Neural progenitor cell (in vitro differentiated cells): ENCODE measurements around the gene NEK6. TPM values are rescaled to one million over a fixed set of nuclear protein-coding genes. Genes with fewer than 3 reads are reported as not detected.
A peak's percentile ranks its signal among the peaks of the same experiment; 100 is the strongest.

Source experiments
- DNase-seq: peaks from one replicate; pipeline ENCODE4 v3.0.0-alpha.2; 2016; ENCODE audit warnings: low spot score
- H2AFZ ChIP-seq: fragments of 200-600 bp; sonication (generic); replicated peaks from 2 replicates; pipeline ENCODE4 v1.6.1; 2016; ENCODE audit warnings: antibody characterized with exemption
- H3F3A ChIP-seq: fragments of 200-600 bp; sonication (generic); 2 replicates; pipeline ENCODE4 v1.6.1; 2016; ENCODE audit warnings: antibody characterized with exemption, low read depth
- H3K27ac ChIP-seq: fragments of 200-600 bp; sonication (generic); 2 replicates; pipeline ENCODE4 v1.5.1; 2016; ENCODE audit warnings: mild to moderate bottlenecking
- H3K27me3 ChIP-seq: fragments of 200-600 bp; sonication (generic); 2 replicates; pipeline ENCODE4 v1.6.1; 2016; ENCODE audit warnings: mild to moderate bottlenecking, moderate library complexity
- H3K36me3 ChIP-seq: fragments of 200-600 bp; sonication (generic); 2 replicates; pipeline ENCODE4 v1.5.1; 2016
- H3K4me1 ChIP-seq: fragments of 200-600 bp; sonication (generic); 2 replicates; pipeline ENCODE4 v1.6.1; 2016; ENCODE audit warnings: mixed run types
- H3K4me2 ChIP-seq: fragments of 200-600 bp; sonication (generic); 2 replicates; pipeline ENCODE4 v1.6.1; 2016
- H3K4me3 ChIP-seq: fragments of 200-600 bp; sonication (generic); 2 replicates; pipeline ENCODE4 v1.5.1; 2016
- H3K79me2 ChIP-seq: fragments of 200-600 bp; sonication (generic); 2 replicates; pipeline ENCODE4 v1.6.1; 2016; ENCODE audit warnings: low read depth
- H3K9ac ChIP-seq: fragments of 200-600 bp; sonication (generic); 2 replicates; pipeline ENCODE4 v1.6.1; 2016
- H3K9me3 ChIP-seq: fragments of 200-600 bp; sonication (generic); 2 replicates; pipeline ENCODE4 v1.5.1; 2016; ENCODE audit warnings: low read depth
- H4K20me1 ChIP-seq: fragments of 200-600 bp; sonication (generic); 2 replicates; pipeline ENCODE4 v1.6.1; 2016; ENCODE audit warnings: low read depth
- H3K27ac Mint-ChIP-seq: 3 replicates; pipeline ENCODE4 v1.8.0; 2021; ENCODE audit warnings: mixed read lengths
- H3K27me3 Mint-ChIP-seq: 2 replicates; pipeline ENCODE4 v1.8.0; 2022; ENCODE audit warnings: low read depth, mild to moderate bottlenecking, inconsistent platforms, moderate library complexity, mixed read lengths; ENCODE audit not compliant: insufficient read depth
- H3K36me3 Mint-ChIP-seq: 3 replicates; pipeline ENCODE4 v1.8.0; 2021; ENCODE audit warnings: mixed read lengths
- H3K4me1 Mint-ChIP-seq: 3 replicates; pipeline ENCODE4 v1.8.0; 2021; ENCODE audit warnings: mixed read lengths
- H3K4me3 Mint-ChIP-seq: 3 replicates; pipeline ENCODE4 v1.8.0; 2021; ENCODE audit warnings: mild to moderate bottlenecking, moderate library complexity, mixed read lengths
- H3K9me3 Mint-ChIP-seq: 3 replicates; pipeline ENCODE4 v1.8.0; 2020; ENCODE audit warnings: mixed read lengths
- EZH2 ChIP-seq: fragments of 200-600 bp; sonication (generic); IDR thresholded peaks from 2 replicates; pipeline ENCODE4 v1.6.1; 2017; ENCODE audit warnings: antibody characterized with exemption, mild to moderate bottlenecking, moderate library complexity
- EZH2phosphoT487 ChIP-seq: fragments of 200-600 bp; sonication (generic); IDR thresholded peaks from 2 replicates; pipeline ENCODE4 v1.6.1; 2017; ENCODE audit warnings: antibody characterized with exemption
- total RNA-seq: library from RNA; depleted of rRNA; stranded (reverse); fragments of >200 nt; gene quantifications from 2 replicates; pipeline ENCODE4 v1.2.3, GENCODE V29; 2015; ENCODE audit warnings: low replicate concordance
- TF ChIP-seq, protein P1 (sequence below): fragments of 200-600 bp; sonication (generic); IDR thresholded peaks from 2 replicates; pipeline ENCODE4 v1.5.1; 2017; ENCODE audit warnings: antibody characterized with exemption, mild to moderate bottlenecking

Gene NEK6
- total RNA-seq, 1 donor from 2014 or later: 18.5 TPM

DNA sequence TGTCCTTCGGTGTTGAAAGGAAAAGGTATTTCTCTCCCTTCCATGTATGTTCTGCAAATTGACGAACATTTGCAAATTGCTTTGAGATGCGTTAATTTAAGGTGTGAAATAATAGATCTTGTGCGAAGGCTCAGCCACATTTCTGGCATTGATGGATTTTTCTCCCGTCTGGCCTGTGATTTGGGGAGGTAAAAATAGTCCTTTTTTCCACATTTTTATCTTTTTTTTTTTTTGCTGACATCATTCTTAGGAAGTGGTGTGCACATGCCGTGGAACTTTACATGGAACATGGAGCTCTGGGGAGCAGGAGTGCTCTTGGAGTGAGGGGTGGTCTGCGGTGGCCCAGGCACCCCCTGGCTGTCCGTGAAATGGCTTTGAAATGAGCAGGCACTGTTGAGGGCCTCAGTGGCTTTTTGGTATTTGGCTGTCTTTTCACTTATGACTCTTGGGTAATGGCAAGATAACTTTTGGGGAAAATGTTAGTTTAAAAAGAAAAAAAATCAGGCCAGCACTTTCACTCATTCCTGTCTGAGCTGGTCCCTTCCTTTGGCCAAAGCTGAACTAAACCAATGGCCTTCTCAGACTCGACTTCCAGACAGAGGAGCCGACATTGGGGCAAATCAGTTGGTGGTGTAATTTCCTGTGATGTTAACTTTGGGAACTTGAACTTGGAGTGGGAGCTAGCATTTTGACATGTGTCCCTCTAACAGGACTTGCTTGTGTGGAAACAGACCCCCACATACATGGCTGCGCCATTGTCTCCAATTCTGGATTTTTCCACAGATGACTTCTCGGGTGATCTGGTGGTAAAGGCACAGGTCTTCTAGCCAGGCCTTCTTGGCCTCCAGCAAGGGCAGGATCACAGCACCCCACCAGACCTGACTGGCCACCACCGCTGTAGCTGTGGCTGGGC is 4.2 kb downstream of the NEK6 start:
- no peaks in the 10 kb centered on the region for H3K27me3 ChIP-seq
- no peak for TF ChIP-seq EZH2
- TF ChIP-seq, protein P1, sequence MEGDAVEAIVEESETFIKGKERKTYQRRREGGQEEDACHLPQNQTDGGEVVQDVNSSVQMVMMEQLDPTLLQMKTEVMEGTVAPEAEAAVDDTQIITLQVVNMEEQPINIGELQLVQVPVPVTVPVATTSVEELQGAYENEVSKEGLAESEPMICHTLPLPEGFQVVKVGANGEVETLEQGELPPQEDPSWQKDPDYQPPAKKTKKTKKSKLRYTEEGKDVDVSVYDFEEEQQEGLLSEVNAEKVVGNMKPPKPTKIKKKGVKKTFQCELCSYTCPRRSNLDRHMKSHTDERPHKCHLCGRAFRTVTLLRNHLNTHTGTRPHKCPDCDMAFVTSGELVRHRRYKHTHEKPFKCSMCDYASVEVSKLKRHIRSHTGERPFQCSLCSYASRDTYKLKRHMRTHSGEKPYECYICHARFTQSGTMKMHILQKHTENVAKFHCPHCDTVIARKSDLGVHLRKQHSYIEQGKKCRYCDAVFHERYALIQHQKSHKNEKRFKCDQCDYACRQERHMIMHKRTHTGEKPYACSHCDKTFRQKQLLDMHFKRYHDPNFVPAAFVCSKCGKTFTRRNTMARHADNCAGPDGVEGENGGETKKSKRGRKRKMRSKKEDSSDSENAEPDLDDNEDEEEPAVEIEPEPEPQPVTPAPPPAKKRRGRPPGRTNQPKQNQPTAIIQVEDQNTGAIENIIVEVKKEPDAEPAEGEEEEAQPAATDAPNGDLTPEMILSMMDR: no peak
- TF ChIP-seq EZH2phosphoT487: no peak
- H3K36me3 Mint-ChIP-seq: no peaks in the 10 kb centered on the region
- H3K36me3 ChIP-seq: no peaks in the 10 kb centered on the region
- H3K79me2 ChIP-seq: peaks cover 42% of the 10 kb centered on the region
- no peak overlapping the region for H2AFZ ChIP-seq
- H3K9me3 Mint-ChIP-seq: no peaks in the 10 kb centered on the region
- H3K4me2 ChIP-seq: peak overlapping the region; percentile 56
- DNase-seq: no peak
- H3K9ac ChIP-seq: no peak overlapping the region
- peaks cover 34% of the 10 kb centered on the region for H3F3A ChIP-seq
- peaks cover 69% of the 10 kb centered on the region for H3K4me1 Mint-ChIP-seq
- H3K27ac Mint-ChIP-seq: peak overlapping the region; percentile 89
- peaks cover 43% of the 10 kb centered on the region for H4K20me1 ChIP-seq
- no peak overlapping the region for H3K4me3 ChIP-seq
- no peaks in the 10 kb centered on the region for H3K9me3 ChIP-seq
- peaks cover 31% of the 10 kb centered on the region for H3K4me1 ChIP-seq
- H3K27ac ChIP-seq: no peak overlapping the region
- H3K27me3 Mint-ChIP-seq: no peaks in the 10 kb centered on the region
- H3K4me3 Mint-ChIP-seq: peak overlapping the region; percentile 14

DNA sequence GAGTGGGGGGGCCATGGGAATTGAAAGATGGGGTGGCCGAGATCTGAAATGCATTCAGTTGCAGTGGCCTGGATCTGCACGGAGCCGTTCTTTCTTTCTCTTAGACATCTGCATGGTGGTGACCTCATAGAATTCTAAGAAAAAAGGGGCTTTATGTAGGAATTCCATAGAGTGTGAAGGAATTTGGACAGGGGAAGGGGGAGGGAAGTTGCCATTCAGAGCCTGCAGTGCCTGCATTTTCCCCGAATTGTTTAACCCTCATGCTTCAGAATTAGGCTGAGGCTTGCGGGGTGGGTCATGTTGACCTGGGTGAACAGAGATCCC is 4.9 kb downstream of the NEK6 start:
- no peak overlapping the region for H2AFZ ChIP-seq
- Mint-ChIP-seq H3K9me3 (no peaks in the 10 kb centered on the region), H3K27ac (peak overlapping the region; percentile 89), H3K4me1 (peaks cover 70% of the 10 kb centered on the region), H3K27me3 (no peaks in the 10 kb centered on the region), H3K4me3 (peak overlapping the region; percentile 14), H3K36me3 (no peaks in the 10 kb centered on the region)
- no peaks in the 10 kb centered on the region for H3K27me3 ChIP-seq
- H3F3A ChIP-seq: peaks cover 31% of the 10 kb centered on the region
- H3K27ac ChIP-seq: no peak overlapping the region
- H3K36me3 ChIP-seq: no peaks in the 10 kb centered on the region
- peak overlapping the region; percentile 56 for H3K4me2 ChIP-seq
- no peak overlapping the region for H3K9ac ChIP-seq
- peaks cover 42% of the 10 kb centered on the region for H3K79me2 ChIP-seq
- peak overlapping the region; percentile 5 for H3K4me3 ChIP-seq
- H3K4me1 ChIP-seq: peaks cover 31% of the 10 kb centered on the region
- TF ChIP-seq, protein P1: no peak
- H3K9me3 ChIP-seq: no peaks in the 10 kb centered on the region
- DNase-seq: peak; percentile 74
- peaks cover 49% of the 10 kb centered on the region for H4K20me1 ChIP-seq

DNA sequence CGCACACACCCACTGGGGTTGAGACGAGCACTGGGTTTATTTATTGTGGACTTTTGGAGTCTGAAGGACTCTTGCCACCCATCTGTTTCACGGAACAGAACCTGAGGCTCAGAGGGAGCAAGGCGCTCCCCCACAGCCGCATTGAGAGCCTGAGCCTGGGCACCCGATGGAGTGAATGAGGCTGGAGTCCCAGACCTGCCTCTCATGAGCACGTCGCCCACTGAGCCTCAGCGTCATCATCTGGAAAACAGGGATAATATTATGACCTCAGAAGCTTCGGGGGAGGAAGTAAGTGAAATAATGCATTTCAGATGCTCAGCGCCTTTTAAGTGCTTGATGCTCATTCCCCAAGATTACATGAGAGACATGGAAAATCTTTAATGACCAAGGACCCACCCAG is 5.5 kb downstream of the NEK6 start:
- Histone ChIP-seq H3K27me3 (no peaks in the 10 kb centered on the region), H3K9ac (no peak overlapping the region), H3K4me3 (peak overlapping the region; percentile 5), H3K9me3 (no peaks in the 10 kb centered on the region), H4K20me1 (peaks cover 54% of the 10 kb centered on the region), H3K79me2 (peaks cover 41% of the 10 kb centered on the region), H3K4me2 (peak overlapping the region; percentile 56), H3K4me1 (peaks cover 31% of the 10 kb centered on the region), H3K36me3 (no peaks in the 10 kb centered on the region), H2AFZ (no peak overlapping the region), H3K27ac (no peak overlapping the region), H3F3A (peaks cover 31% of the 10 kb centered on the region)
- H3K4me3 Mint-ChIP-seq: no peak overlapping the region
- peaks cover 73% of the 10 kb centered on the region for H3K4me1 Mint-ChIP-seq
- H3K36me3 Mint-ChIP-seq: no peaks in the 10 kb centered on the region
- no peaks in the 10 kb centered on the region for H3K9me3 Mint-ChIP-seq
- no peak for TF ChIP-seq EZH2phosphoT487
- TF ChIP-seq, protein P1: no peak
- no peak for TF ChIP-seq EZH2
- H3K27me3 Mint-ChIP-seq: no peaks in the 10 kb centered on the region
- H3K27ac Mint-ChIP-seq: peak overlapping the region; percentile 37
- DNase-seq: no peak
